Activated naive CD8-positive, alpha-beta T cell (primary cell): ENCODE data around the gene HCFC2.

Experiments used
- H3K27ac Mint-ChIP-seq: one replicate; pipeline ENCODE4 v1.8.0; 2021; ENCODE audit warnings: mixed read lengths
- H3K27me3 Mint-ChIP-seq: one replicate; pipeline ENCODE4 v1.8.0; 2021; ENCODE audit warnings: mixed read lengths
- H3K36me3 Mint-ChIP-seq: one replicate; pipeline ENCODE4 v1.8.0; 2021; ENCODE audit warnings: mixed read lengths
- H3K4me1 Mint-ChIP-seq: one replicate; pipeline ENCODE4 v1.8.0; 2021; ENCODE audit warnings: low read depth, mixed read lengths
- H3K4me3 Mint-ChIP-seq: one replicate; pipeline ENCODE4 v1.8.0; 2021; ENCODE audit warnings: mild to moderate bottlenecking, mixed read lengths
- H3K9me3 Mint-ChIP-seq: one replicate; pipeline ENCODE4 v1.8.0; 2021; ENCODE audit warnings: low read depth, mixed read lengths

The HCFC2 gene

GRCh38 chr12:104049278-104049902, 14.9 kb upstream of the HCFC2 start:
- Mint-ChIP-seq H3K27me3 (peaks cover 25% of the 10 kb centered on the region), H3K4me1 (peaks cover 5% of the 10 kb centered on the region), H3K9me3 (no peaks in the 10 kb centered on the region), H3K4me3 (no peak overlapping the region), H3K27ac (no peak overlapping the region), H3K36me3 (no peaks in the 10 kb centered on the region)

GRCh38 chr12:104049903-104050356, 14.4 kb upstream of the HCFC2 start, which contains the start of gene GLT8D2:
Gene GLT8D2, minus strand, starts transcription at chr12:104050187. Its CDS starts 30,539 bp downstream, at chr12:104019648.
- no peak within 1 kb of the TSS for H3K27ac Mint-ChIP-seq
- H3K4me3 Mint-ChIP-seq = peak within 1 kb of the TSS; percentile 49
- H3K36me3 Mint-ChIP-seq = no peaks in the 10 kb centered on the region
- no peaks in the 10 kb centered on the region for H3K9me3 Mint-ChIP-seq
- peaks cover 5% of the 10 kb centered on the region for H3K4me1 Mint-ChIP-seq
- H3K27me3 Mint-ChIP-seq = peaks cover 26% of the 10 kb centered on the region

GRCh38 chr12:104050436-104050835, 13.9 kb upstream of the HCFC2 start:
- Mint-ChIP-seq H3K36me3 (no peaks in the 10 kb centered on the region), H3K4me3 (no peak overlapping the region)

GRCh38 chr12:104054681-104055346, 9.5 kb upstream of the HCFC2 start:
- Mint-ChIP-seq H3K36me3 (peaks cover 4% of the 10 kb centered on the region), H3K4me3 (no peak overlapping the region), H3K9me3 (peaks cover 4% of the 10 kb centered on the region), H3K27me3 (peaks cover 31% of the 10 kb centered on the region), H3K4me1 (peaks cover 5% of the 10 kb centered on the region), H3K27ac (no peak overlapping the region)

More at GRCh38 chr12:104050436-104050835, 13.9 kb upstream of the HCFC2 start:
- Mint-ChIP-seq H3K27me3 (peaks cover 26% of the 10 kb centered on the region), H3K27ac (no peak overlapping the region), H3K9me3 (no peaks in the 10 kb centered on the region), H3K4me1 (peaks cover 5% of the 10 kb centered on the region)

GRCh38 chr12:104055686-104056388, 8.5 kb upstream of the HCFC2 start:
- H3K9me3 Mint-ChIP-seq = peaks cover 4% of the 10 kb centered on the region
- peaks cover 27% of the 10 kb centered on the region for H3K27me3 Mint-ChIP-seq
- H3K4me1 Mint-ChIP-seq = no peaks in the 10 kb centered on the region
- H3K36me3 Mint-ChIP-seq = peaks cover 4% of the 10 kb centered on the region
- H3K27ac Mint-ChIP-seq = no peak overlapping the region
- no peak overlapping the region for H3K4me3 Mint-ChIP-seq

GRCh38 chr12:104056419-104056972, 7.8 kb upstream of the HCFC2 start:
- Mint-ChIP-seq H3K27me3 (peaks cover 26% of the 10 kb centered on the region), H3K9me3 (peaks cover 4% of the 10 kb centered on the region), H3K4me1 (no peaks in the 10 kb centered on the region)

GRCh38 chr12:104057771-104058197, 6.5 kb upstream of the HCFC2 start:
- Mint-ChIP-seq H3K27ac (no peak overlapping the region), H3K36me3 (peaks cover 4% of the 10 kb centered on the region), H3K4me1 (no peaks in the 10 kb centered on the region), H3K27me3 (peaks cover 19% of the 10 kb centered on the region), H3K4me3 (no peak overlapping the region), H3K9me3 (peaks cover 4% of the 10 kb centered on the region)

More at GRCh38 chr12:104056419-104056972, 7.8 kb upstream of the HCFC2 start:
- Mint-ChIP-seq H3K27ac (no peak overlapping the region), H3K36me3 (peaks cover 4% of the 10 kb centered on the region), H3K4me3 (no peak overlapping the region)

GRCh38 chr12:104058802-104059201, 5.5 kb upstream of the HCFC2 start:
- peaks cover 3% of the 10 kb centered on the region for H3K4me1 Mint-ChIP-seq
- H3K4me3 Mint-ChIP-seq = no peak overlapping the region
- H3K27ac Mint-ChIP-seq = no peak overlapping the region
- peaks cover 4% of the 10 kb centered on the region for H3K9me3 Mint-ChIP-seq
- peaks cover 14% of the 10 kb centered on the region for H3K27me3 Mint-ChIP-seq
- H3K36me3 Mint-ChIP-seq = peaks cover 4% of the 10 kb centered on the region

- Mint-ChIP-seq H3K27ac (no peak overlapping the region), H3K4me1 (peaks cover 3% of the 10 kb centered on the region), H3K9me3 (peaks cover 4% of the 10 kb centered on the region), H3K27me3 (peaks cover 10% of the 10 kb centered on the region), H3K4me3 (no peak overlapping the region), H3K36me3 (peaks cover 4% of the 10 kb centered on the region)
Measured at GRCh38 chr12:104059963-104060362, 4.4 kb upstream of the HCFC2 start.

- Mint-ChIP-seq H3K36me3 (peaks cover 4% of the 10 kb centered on the region), H3K27me3 (peaks cover 10% of the 10 kb centered on the region), H3K4me3 (no peak overlapping the region), H3K4me1 (peaks cover 11% of the 10 kb centered on the region), H3K9me3 (peaks cover 4% of the 10 kb centered on the region), H3K27ac (no peak overlapping the region)
Measured at GRCh38 chr12:104060791-104061190, 3.5 kb upstream of the HCFC2 start.

GRCh38 chr12:104063712-104064030, 660 bp upstream of the HCFC2 start:
- peak overlapping the region; percentile 29 for H3K27ac Mint-ChIP-seq
- peaks cover 7% of the 10 kb centered on the region for H3K27me3 Mint-ChIP-seq
- H3K36me3 Mint-ChIP-seq = peaks cover 3% of the 10 kb centered on the region
- H3K4me1 Mint-ChIP-seq = peaks cover 22% of the 10 kb centered on the region
- H3K9me3 Mint-ChIP-seq = no peaks in the 10 kb centered on the region
- H3K4me3 Mint-ChIP-seq = peak overlapping the region; percentile 94

- no peaks in the 10 kb centered on the region for H3K9me3 Mint-ChIP-seq
- H3K27ac Mint-ChIP-seq = peak overlapping the region; percentile 81
- H3K4me1 Mint-ChIP-seq = peaks cover 22% of the 10 kb centered on the region
- H3K27me3 Mint-ChIP-seq = peaks cover 1% of the 10 kb centered on the region
- H3K36me3 Mint-ChIP-seq = peaks cover 3% of the 10 kb centered on the region
- peak overlapping the region; percentile 91 for H3K4me3 Mint-ChIP-seq
Measured at GRCh38 chr12:104064842-104065427, 604 bp downstream of the HCFC2 start.

- peaks cover 20% of the 10 kb centered on the region for H3K4me1 Mint-ChIP-seq
- peaks cover 7% of the 10 kb centered on the region for H3K36me3 Mint-ChIP-seq
- no peak overlapping the region for H3K4me3 Mint-ChIP-seq
- H3K9me3 Mint-ChIP-seq = no peaks in the 10 kb centered on the region
- no peak overlapping the region for H3K27ac Mint-ChIP-seq
- no peaks in the 10 kb centered on the region for H3K27me3 Mint-ChIP-seq
Measured at GRCh38 chr12:104072099-104072498, 7.8 kb downstream of the HCFC2 start.

GRCh38 chr12:104073699-104074098, 9.4 kb downstream of the HCFC2 start:
- Mint-ChIP-seq H3K4me3 (no peak overlapping the region), H3K9me3 (no peaks in the 10 kb centered on the region), H3K4me1 (peaks cover 16% of the 10 kb centered on the region), H3K27ac (no peak overlapping the region), H3K27me3 (no peaks in the 10 kb centered on the region), H3K36me3 (peaks cover 4% of the 10 kb centered on the region)
